ENCODE measurements around the gene MAD1L1.

The MAD1L1 gene

GRCh38 chr7:2094454-2095045 is 138.2 kb downstream of the MAD1L1 start:
- H3K4me1 ChIP-seq (ENCODE audit: insufficient read depth, poor library complexity, severe bottlenecking) = no peaks in the 10 kb centered on the region
- no peaks in the 10 kb centered on the region for H3K36me3 ChIP-seq (ENCODE audit: low read depth)
- H3K27me3 ChIP-seq (ENCODE audit: insufficient read depth, poor library complexity, severe bottlenecking) = no peaks in the 10 kb centered on the region
- no peaks in the 10 kb centered on the region for H3K9me3 ChIP-seq (ENCODE audit: severe bottlenecking)
- H3K27ac ChIP-seq (ENCODE audit: poor library complexity, severe bottlenecking) = no peak overlapping the region
- H3K4me3 ChIP-seq (ENCODE audit: severe bottlenecking) = no peak overlapping the region
- ATAC-seq (ENCODE audit: low read depth) (no peak), DNase-seq (ENCODE audit: low spot score) (no peak)
- no peak for TF ChIP-seq CTCF (IDR thresholded peaks at IDR 0.05; ENCODE audit: poor library complexity, severe bottlenecking)

- no peak overlapping the region for H3K4me3 ChIP-seq (ENCODE audit: severe bottlenecking)
- DNase-seq (ENCODE audit: low spot score) (no peak), ATAC-seq (ENCODE audit: low read depth) (no peak)
- TF ChIP-seq CTCF (IDR thresholded peaks at IDR 0.05; ENCODE audit: poor library complexity, severe bottlenecking) = no peak
- H3K27me3 ChIP-seq (ENCODE audit: insufficient read depth, poor library complexity, severe bottlenecking) = no peaks in the 10 kb centered on the region
- no peaks in the 10 kb centered on the region for H3K36me3 ChIP-seq (ENCODE audit: low read depth)
- H3K9me3 ChIP-seq (ENCODE audit: severe bottlenecking) = no peaks in the 10 kb centered on the region
- no peaks in the 10 kb centered on the region for H3K4me1 ChIP-seq (ENCODE audit: insufficient read depth, poor library complexity, severe bottlenecking)
- H3K27ac ChIP-seq (ENCODE audit: poor library complexity, severe bottlenecking) = no peak overlapping the region
These were observed 138.9 kb downstream of the MAD1L1 start for GRCh38 chr7:2093843-2094220.

GRCh38 chr7:2093215-2093842 is 139.4 kb downstream of the MAD1L1 start:
- no peaks in the 10 kb centered on the region for H3K27me3 ChIP-seq (ENCODE audit: insufficient read depth, poor library complexity, severe bottlenecking)
- no peaks in the 10 kb centered on the region for H3K9me3 ChIP-seq (ENCODE audit: severe bottlenecking)
- DNase-seq (ENCODE audit: low spot score) (no peak), ATAC-seq (ENCODE audit: low read depth) (no peak)
- no peaks in the 10 kb centered on the region for H3K36me3 ChIP-seq (ENCODE audit: low read depth)
- H3K27ac ChIP-seq (ENCODE audit: poor library complexity, severe bottlenecking) = no peak overlapping the region
- H3K4me3 ChIP-seq (ENCODE audit: severe bottlenecking) = no peak overlapping the region
- TF ChIP-seq CTCF (IDR thresholded peaks at IDR 0.05; ENCODE audit: poor library complexity, severe bottlenecking) = no peak
- no peaks in the 10 kb centered on the region for H3K4me1 ChIP-seq (ENCODE audit: insufficient read depth, poor library complexity, severe bottlenecking)

- no peak overlapping the region for H3K4me3 ChIP-seq (ENCODE audit: severe bottlenecking)
- H3K36me3 ChIP-seq (ENCODE audit: low read depth) = no peaks in the 10 kb centered on the region
- TF ChIP-seq CTCF (IDR thresholded peaks at IDR 0.05; ENCODE audit: poor library complexity, severe bottlenecking) = no peak
- H3K9me3 ChIP-seq (ENCODE audit: severe bottlenecking) = no peaks in the 10 kb centered on the region
- H3K27ac ChIP-seq (ENCODE audit: poor library complexity, severe bottlenecking) = no peak overlapping the region
- ATAC-seq (ENCODE audit: low read depth) (no peak), DNase-seq (ENCODE audit: low spot score) (no peak)
- no peaks in the 10 kb centered on the region for H3K27me3 ChIP-seq (ENCODE audit: insufficient read depth, poor library complexity, severe bottlenecking)
- H3K4me1 ChIP-seq (ENCODE audit: insufficient read depth, poor library complexity, severe bottlenecking) = no peaks in the 10 kb centered on the region
These were observed 140.5 kb downstream of the MAD1L1 start for GRCh38 chr7:2092279-2092678.

Measured in RWPE2 (cell line).